Vagina (tissue), 2 donors: Measurements from ENCODE around the gene EPB41L2.

Source experiments
- POLR2A ChIP-seq, 2 donors: fragments of 450-650 bp; IDR thresholded peaks; one replicate each; pipeline ENCODE4 v1.6.1; 2017; ENCODE audit warnings: antibody characterized with exemption in 2 of 2, mild to moderate bottlenecking in 2 of 2, moderate library complexity in 2 of 2
- POLR2AphosphoS5 ChIP-seq, 2 donors: sonication (generic); formaldehyde crosslinking; IDR thresholded peaks; one replicate each; pipeline ENCODE4 v1.9.0; 2017; ENCODE audit warnings: antibody characterized with exemption in 2 of 2, mild to moderate bottlenecking in 2 of 2, low read depth in 1 of 2; ENCODE audit not compliant: insufficient read depth in 1 of 2
- TF ChIP-seq, protein P1 (sequence below), 3 experiments: fragments of 450-650 bp in 2 of 3; fragments of 200-600 bp in 1 of 3; sonication (generic) in 1 of 3; IDR thresholded peaks; one replicate each; pipeline ENCODE4 v1.5.1; 2017 to 2019; ENCODE audit warnings: antibody characterized with exemption in 3 of 3, mild to moderate bottlenecking in 2 of 3, moderate library complexity in 2 of 3

DNA sequence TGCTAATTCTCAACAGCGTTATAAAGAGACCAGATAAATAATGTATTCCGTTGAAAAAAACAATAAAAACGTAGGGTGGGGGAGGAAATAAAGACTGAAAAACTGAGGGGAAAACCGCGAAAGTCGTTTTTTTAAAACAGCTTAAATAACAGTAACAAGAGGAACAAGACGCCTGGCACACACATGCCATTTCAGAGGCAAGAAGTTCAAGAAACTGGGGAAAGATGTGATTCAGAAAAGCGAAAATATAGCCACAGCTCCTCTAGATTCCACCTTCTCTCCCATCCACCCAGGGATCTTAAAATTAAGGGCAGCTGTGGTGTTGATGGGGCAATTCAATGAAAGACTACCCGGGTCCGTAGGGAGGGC, 1.3 kb downstream of the EPB41L2 start:
- TF ChIP-seq, protein P1, sequence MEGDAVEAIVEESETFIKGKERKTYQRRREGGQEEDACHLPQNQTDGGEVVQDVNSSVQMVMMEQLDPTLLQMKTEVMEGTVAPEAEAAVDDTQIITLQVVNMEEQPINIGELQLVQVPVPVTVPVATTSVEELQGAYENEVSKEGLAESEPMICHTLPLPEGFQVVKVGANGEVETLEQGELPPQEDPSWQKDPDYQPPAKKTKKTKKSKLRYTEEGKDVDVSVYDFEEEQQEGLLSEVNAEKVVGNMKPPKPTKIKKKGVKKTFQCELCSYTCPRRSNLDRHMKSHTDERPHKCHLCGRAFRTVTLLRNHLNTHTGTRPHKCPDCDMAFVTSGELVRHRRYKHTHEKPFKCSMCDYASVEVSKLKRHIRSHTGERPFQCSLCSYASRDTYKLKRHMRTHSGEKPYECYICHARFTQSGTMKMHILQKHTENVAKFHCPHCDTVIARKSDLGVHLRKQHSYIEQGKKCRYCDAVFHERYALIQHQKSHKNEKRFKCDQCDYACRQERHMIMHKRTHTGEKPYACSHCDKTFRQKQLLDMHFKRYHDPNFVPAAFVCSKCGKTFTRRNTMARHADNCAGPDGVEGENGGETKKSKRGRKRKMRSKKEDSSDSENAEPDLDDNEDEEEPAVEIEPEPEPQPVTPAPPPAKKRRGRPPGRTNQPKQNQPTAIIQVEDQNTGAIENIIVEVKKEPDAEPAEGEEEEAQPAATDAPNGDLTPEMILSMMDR (IDR thresholded peaks at IDR 0.05) = no peak
- TF ChIP-seq POLR2A (IDR thresholded peaks at IDR 0.05) = no peak
- TF ChIP-seq POLR2AphosphoS5 (IDR thresholded peaks at IDR 0.05; ENCODE audit: insufficient read depth in 1 of 2, low read depth in 1 of 2) = no peak
